ENCODE data around the gene CDC14A.

CDC14A gene

GRCh38 chr1:100414693-100415497, 62.6 kb downstream of the CDC14A start:
- H3K27me3 ChIP-seq (ENCODE audit: low read length), result no peaks in the 10 kb centered on the region
- H3K9me3 ChIP-seq (ENCODE audit: insufficient read depth, low read length), result no peaks in the 10 kb centered on the region
- H3K27ac ChIP-seq (ENCODE audit: low read depth, low read length), result no peak overlapping the region
- no peak overlapping the region for H3K4me2 ChIP-seq (ENCODE audit: low read depth, low read length, poor library complexity, severe bottlenecking)
- no peaks in the 10 kb centered on the region for H3K9me2 ChIP-seq (replicated peaks; ENCODE audit: insufficient read depth, low read length)
- no peaks in the 10 kb centered on the region for H3K36me3 ChIP-seq (ENCODE audit: low read length)
- no peak overlapping the region for H2AFZ ChIP-seq (ENCODE audit: low read depth, low read length, severe bottlenecking)
- no peak overlapping the region for H3K4me3 ChIP-seq (ENCODE audit: insufficient read depth, low read length, poor library complexity, severe bottlenecking)
- no peaks in the 10 kb centered on the region for H4K20me1 ChIP-seq (ENCODE audit: low read depth, low read length)
- H3K79me2 ChIP-seq (ENCODE audit: insufficient read depth, low read length), result no peaks in the 10 kb centered on the region
- H3F3A ChIP-seq (ENCODE audit: insufficient read depth), result no peaks in the 10 kb centered on the region
- no peak overlapping the region for H3K9ac ChIP-seq (ENCODE audit: low read length)
- TF ChIP-seq EZH2phosphoT487 (conservative IDR thresholded peaks at IDR 0.05; ENCODE audit: low read length), result no peak
- TF ChIP-seq CTCF (IDR thresholded peaks at IDR 0.05; ENCODE audit: insufficient read depth, low read length, poor library complexity, severe bottlenecking), result no peak

GRCh38 chr1:100415498-100415778, 63.1 kb downstream of the CDC14A start:
- no peak overlapping the region for H3K9ac ChIP-seq (ENCODE audit: low read length)
- TF ChIP-seq EZH2phosphoT487 (conservative IDR thresholded peaks at IDR 0.05; ENCODE audit: low read length), result no peak
- H3K4me2 ChIP-seq (ENCODE audit: low read depth, low read length, poor library complexity, severe bottlenecking), result no peak overlapping the region
- H3K79me2 ChIP-seq (ENCODE audit: insufficient read depth, low read length), result no peaks in the 10 kb centered on the region
- H3K9me3 ChIP-seq (ENCODE audit: insufficient read depth, low read length), result no peaks in the 10 kb centered on the region
- H3K27ac ChIP-seq (ENCODE audit: low read depth, low read length), result no peak overlapping the region
- H3K36me3 ChIP-seq (ENCODE audit: low read length), result no peaks in the 10 kb centered on the region
- H3K27me3 ChIP-seq (ENCODE audit: low read length), result no peaks in the 10 kb centered on the region
- no peaks in the 10 kb centered on the region for H4K20me1 ChIP-seq (ENCODE audit: low read depth, low read length)
- no peaks in the 10 kb centered on the region for H3F3A ChIP-seq (ENCODE audit: insufficient read depth)
- H2AFZ ChIP-seq (ENCODE audit: low read depth, low read length, severe bottlenecking), result no peak overlapping the region
- no peak overlapping the region for H3K4me3 ChIP-seq (ENCODE audit: insufficient read depth, low read length, poor library complexity, severe bottlenecking)
- no peaks in the 10 kb centered on the region for H3K9me2 ChIP-seq (replicated peaks; ENCODE audit: insufficient read depth, low read length)

- TF ChIP-seq EZH2phosphoT487 (conservative IDR thresholded peaks at IDR 0.05; ENCODE audit: low read length), result no peak
- no peak for TF ChIP-seq CTCF (IDR thresholded peaks at IDR 0.05; ENCODE audit: insufficient read depth, low read length, poor library complexity, severe bottlenecking)
- Histone ChIP-seq H3K4me2 (ENCODE audit: low read depth, low read length, poor library complexity, severe bottlenecking) (no peak overlapping the region), H3K9me3 (ENCODE audit: insufficient read depth, low read length) (no peaks in the 10 kb centered on the region), H3K4me3 (ENCODE audit: insufficient read depth, low read length, poor library complexity, severe bottlenecking) (no peak overlapping the region), H3K27ac (ENCODE audit: low read depth, low read length) (no peak overlapping the region), H3K9ac (ENCODE audit: low read length) (no peak overlapping the region), H3K27me3 (ENCODE audit: low read length) (no peaks in the 10 kb centered on the region), H3K9me2 (replicated peaks; ENCODE audit: insufficient read depth, low read length) (no peaks in the 10 kb centered on the region), H3F3A (ENCODE audit: insufficient read depth) (no peaks in the 10 kb centered on the region), H2AFZ (ENCODE audit: low read depth, low read length, severe bottlenecking) (no peak overlapping the region), H3K79me2 (ENCODE audit: insufficient read depth, low read length) (no peaks in the 10 kb centered on the region), H3K36me3 (ENCODE audit: low read length) (no peaks in the 10 kb centered on the region), H4K20me1 (ENCODE audit: low read depth, low read length) (no peaks in the 10 kb centered on the region)
Observed at GRCh38 chr1:100419072-100419471, 66.8 kb downstream of the CDC14A start.

- H3K36me3 ChIP-seq (ENCODE audit: low read length), result no peaks in the 10 kb centered on the region
- H3K9me3 ChIP-seq (ENCODE audit: insufficient read depth, low read length), result no peaks in the 10 kb centered on the region
- H3K27me3 ChIP-seq (ENCODE audit: low read length), result no peaks in the 10 kb centered on the region
- H3K4me2 ChIP-seq (ENCODE audit: low read depth, low read length, poor library complexity, severe bottlenecking), result no peak overlapping the region
- no peaks in the 10 kb centered on the region for H3K9me2 ChIP-seq (replicated peaks; ENCODE audit: insufficient read depth, low read length)
- TF ChIP-seq CTCF (IDR thresholded peaks at IDR 0.05; ENCODE audit: insufficient read depth, low read length, poor library complexity, severe bottlenecking), result no peak
- H3K79me2 ChIP-seq (ENCODE audit: insufficient read depth, low read length), result no peaks in the 10 kb centered on the region
- no peaks in the 10 kb centered on the region for H4K20me1 ChIP-seq (ENCODE audit: low read depth, low read length)
- H3K4me3 ChIP-seq (ENCODE audit: insufficient read depth, low read length, poor library complexity, severe bottlenecking), result no peak overlapping the region
- no peaks in the 10 kb centered on the region for H3F3A ChIP-seq (ENCODE audit: insufficient read depth)
- no peak overlapping the region for H3K27ac ChIP-seq (ENCODE audit: low read depth, low read length)
- H2AFZ ChIP-seq (ENCODE audit: low read depth, low read length, severe bottlenecking), result no peak overlapping the region
- no peak overlapping the region for H3K9ac ChIP-seq (ENCODE audit: low read length)
Observed at GRCh38 chr1:100422065-100422464, 69.8 kb downstream of the CDC14A start.
